Measurements from ENCODE around the gene PDGFB. TPM values are rescaled to one million over a fixed set of nuclear protein-coding genes. Genes with fewer than 3 reads are reported as not detected.
A peak's percentile ranks its signal among the peaks of the same experiment; 100 is the strongest.
"Not testable (repeated sequence)": the region's sequence is repeated elsewhere in the genome, so short reads cannot be mapped to it uniquely, and the experiment has no call there.

The PDGFB gene
- total RNA-seq, 2 donors from 2014 or later = 7.5 to 8.1 TPM

DNA sequence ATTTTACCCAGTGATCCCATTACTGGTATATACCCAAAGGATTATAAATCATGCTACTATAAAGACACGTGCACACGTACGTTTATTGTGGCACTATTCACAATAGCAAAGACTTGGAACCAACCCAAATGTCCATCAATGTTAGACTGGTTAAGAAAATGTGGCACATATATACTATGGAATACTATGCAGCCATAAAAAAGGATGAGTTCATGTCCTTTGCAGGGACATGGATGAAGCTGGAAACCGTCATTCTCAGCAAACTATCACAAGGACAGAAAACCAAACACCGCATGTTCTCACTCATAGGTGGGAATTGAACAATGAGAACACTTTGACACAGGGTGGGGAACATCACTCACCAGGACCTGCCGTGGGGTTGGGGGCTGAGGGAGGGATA, 26.4 kb downstream of the PDGFB start:
- DNase-seq (ENCODE audit: low spot score); intact Hi-C loops (cut with DNase I): not testable (repeated sequence)

GRCh38 chr22:39216143-39216490, 28.7 kb downstream of the PDGFB start:
- peak; percentile 52 for DNase-seq (ENCODE audit: low spot score)
- intact Hi-C loops (cut with DNase I) = no loop called here

- peak; percentile 45 for DNase-seq (ENCODE audit: low spot score)
- intact Hi-C loops (cut with DNase I) = no loop called here
Measured at GRCh38 chr22:39215426-39216142, 29.2 kb downstream of the PDGFB start.

- DNase-seq (ENCODE audit: low spot score) = no peak
- intact Hi-C loops (cut with DNase I) = no loop called here
Measured at GRCh38 chr22:39215070-39215396, 29.7 kb downstream of the PDGFB start.

GRCh38 chr22:39214383-39215069, 30.3 kb downstream of the PDGFB start:
- DNase-seq (ENCODE audit: low spot score) = peak; percentile 36
- intact Hi-C loops (cut with DNase I) = no loop called here

- no peak for DNase-seq (ENCODE audit: low spot score)
- intact Hi-C loops (cut with DNase I) = no loop called here
Measured at GRCh38 chr22:39214006-39214382, 30.8 kb downstream of the PDGFB start.

DNA sequence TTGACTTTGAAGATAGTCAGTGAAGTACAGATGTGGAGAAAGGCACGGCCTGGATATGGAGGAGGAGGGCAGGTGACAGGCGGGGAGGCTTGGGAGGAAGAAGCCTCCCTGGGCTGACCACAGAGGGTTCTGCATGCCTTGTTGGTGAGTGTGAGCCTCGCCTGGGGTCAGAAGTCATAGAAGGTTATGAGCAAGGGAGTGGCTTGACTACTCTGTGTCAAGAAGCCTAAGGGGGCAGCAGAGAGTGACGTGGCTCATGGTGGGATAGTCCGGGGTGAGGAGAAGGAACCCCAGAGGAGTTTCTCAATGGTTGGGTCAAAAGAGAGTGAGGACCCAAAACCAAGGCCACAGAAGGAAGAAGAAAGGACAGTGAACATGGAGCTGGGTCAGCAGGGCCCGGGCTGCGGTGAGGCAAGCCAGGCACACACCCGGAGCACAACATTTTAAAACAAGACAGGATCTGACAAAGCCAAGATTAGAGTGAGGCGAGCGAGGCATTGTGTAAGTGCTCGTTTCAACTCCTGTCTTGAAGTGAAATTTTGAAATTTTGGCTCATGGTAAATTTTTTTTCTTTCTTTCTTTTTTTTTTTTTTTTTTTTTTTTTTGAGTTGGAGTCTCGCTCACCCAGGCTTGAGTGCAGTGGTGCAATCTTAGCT, 31.9 kb downstream of the PDGFB start:
- DNase-seq (ENCODE audit: low spot score) = no peak
- intact Hi-C loops (cut with DNase I) = no loop called here

DNA sequence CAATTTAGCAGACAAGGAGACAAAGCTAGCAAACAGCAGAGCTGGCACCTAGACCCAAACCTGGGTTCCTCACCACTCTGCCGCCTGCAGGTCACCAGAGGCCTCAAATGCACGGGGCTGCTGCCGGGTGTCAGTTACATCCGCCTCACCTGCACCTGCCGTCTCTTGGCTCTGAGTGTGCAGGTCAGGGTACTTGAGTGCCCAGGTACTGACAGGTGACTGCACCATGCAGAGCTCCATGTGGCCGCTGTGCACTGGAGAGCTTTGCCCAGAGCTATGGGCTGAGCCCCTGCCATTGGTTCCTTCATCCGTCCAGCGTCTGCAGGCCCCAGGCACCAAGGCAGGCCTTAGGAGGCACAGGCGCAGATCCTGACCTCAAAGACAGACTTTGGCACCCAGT, 35.0 kb downstream of the PDGFB start:
- intact Hi-C loops (cut with DNase I) = no loop called here
- DNase-seq (ENCODE audit: low spot score) = peak; percentile 58

GRCh38 chr22:39208013-39208680, 36.6 kb downstream of the PDGFB start:
- DNase-seq (ENCODE audit: low spot score) = peak; percentile 48
- intact Hi-C loops (cut with DNase I) = no loop called here

GRCh38 chr22:39207141-39208012, 37.4 kb downstream of the PDGFB start:
- intact Hi-C loops (cut with DNase I) = no loop called here
- DNase-seq (ENCODE audit: low spot score) = peak; percentile 38

DNA sequence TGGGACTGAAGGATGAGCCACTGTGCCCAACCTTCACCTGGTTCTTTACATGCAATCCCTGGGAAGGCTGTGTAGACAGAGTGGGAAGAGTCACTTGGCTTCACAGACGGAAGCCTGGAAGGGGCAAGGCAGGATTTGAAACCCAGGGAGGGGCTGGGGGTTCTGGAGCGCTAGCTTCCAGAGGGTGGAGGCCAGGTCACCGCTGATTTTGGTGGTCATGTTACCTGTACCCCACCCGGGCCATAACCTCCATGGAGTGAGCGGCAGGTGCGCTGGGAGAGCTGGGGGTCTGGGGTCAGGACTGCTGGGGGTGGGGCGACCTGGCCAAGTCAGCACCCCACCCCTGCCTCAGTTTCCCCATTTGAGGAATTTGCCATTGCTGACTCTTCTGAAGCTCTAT, 38.3 kb downstream of the PDGFB start:
- peak; percentile 66 for DNase-seq (ENCODE audit: low spot score)
- intact Hi-C loops (cut with DNase I) = no loop called here

GRCh38 chr22:39205344-39206021, 39.3 kb downstream of the PDGFB start:
- DNase-seq (ENCODE audit: low spot score) = peak; percentile 53

DNA sequence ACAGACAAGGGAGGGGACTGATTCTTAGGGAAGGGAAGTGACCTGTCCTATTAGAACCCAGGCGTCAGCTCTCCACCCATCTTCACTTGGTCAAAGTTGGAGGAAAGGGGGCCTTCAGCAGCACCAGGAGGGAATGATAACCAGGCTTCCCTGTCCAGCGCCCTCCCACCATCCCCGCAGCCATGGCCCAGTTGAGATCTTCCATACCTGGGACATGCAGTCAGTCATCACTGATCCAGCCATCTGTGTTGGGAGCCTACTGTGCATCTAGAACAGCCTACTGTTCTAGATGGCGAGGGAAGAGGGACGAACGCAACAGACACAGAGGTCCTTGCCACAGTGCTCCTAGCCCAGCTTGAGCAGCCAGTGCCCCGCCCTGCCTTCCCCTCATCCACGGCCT, 40.6 kb downstream of the PDGFB start:
- DNase-seq (ENCODE audit: low spot score) = peak; percentile 58
- intact Hi-C loops (cut with DNase I) = no loop called here

More at GRCh38 chr22:39205344-39206021, 39.3 kb downstream of the PDGFB start:
- intact Hi-C loops (cut with DNase I) = no loop called here

DNA sequence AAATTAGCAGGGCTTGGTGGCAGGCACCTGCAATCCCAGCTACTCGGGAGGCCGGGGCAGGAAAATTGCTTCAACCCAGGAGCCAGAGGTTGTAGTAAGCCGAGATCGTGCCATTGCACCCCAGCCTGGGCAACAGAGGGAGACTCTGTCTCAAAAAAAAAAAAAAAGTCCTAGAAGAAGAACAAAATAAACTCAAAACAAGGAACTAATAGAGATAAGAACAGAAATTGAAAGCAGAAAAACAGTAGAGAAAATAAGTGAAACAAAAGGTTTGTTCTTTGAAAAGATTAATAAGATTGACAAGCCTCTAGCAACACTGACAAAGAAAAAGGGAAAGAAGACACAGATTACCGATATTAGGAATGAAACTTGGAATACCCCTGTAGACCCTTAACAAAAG, 47.2 kb downstream of the PDGFB start:
- DNase-seq (ENCODE audit: low spot score) = no peak
- intact Hi-C loops (cut with DNase I) = no loop called here

GRCh38 chr22:39194098-39194497, 50.7 kb downstream of the PDGFB start:
- DNase-seq (ENCODE audit: low spot score) = no peak
- intact Hi-C loops (cut with DNase I) = no loop called here

DNA sequence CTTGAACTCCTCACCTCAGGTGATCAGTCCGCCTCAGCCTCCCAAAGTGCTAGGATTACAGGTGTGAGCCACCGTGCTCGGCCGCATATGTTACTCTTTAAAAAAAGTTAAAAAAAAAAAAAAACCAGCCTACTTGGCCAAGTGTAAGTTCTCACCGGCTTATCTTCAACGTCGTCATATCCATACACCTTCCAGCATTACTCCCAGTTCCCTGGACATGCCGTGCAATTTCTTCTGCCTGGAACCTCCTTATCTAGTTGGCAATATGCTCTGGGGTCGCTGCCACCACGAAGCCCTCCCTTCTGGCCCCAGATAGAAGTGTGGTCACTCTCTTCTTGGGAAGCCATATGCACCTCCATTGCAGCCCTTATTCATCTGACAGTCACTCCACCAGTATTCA, 56.0 kb downstream of the PDGFB start:
- peak; percentile 4 for DNase-seq (ENCODE audit: low spot score)
- intact Hi-C loops (cut with DNase I) = no loop called here

DNA sequence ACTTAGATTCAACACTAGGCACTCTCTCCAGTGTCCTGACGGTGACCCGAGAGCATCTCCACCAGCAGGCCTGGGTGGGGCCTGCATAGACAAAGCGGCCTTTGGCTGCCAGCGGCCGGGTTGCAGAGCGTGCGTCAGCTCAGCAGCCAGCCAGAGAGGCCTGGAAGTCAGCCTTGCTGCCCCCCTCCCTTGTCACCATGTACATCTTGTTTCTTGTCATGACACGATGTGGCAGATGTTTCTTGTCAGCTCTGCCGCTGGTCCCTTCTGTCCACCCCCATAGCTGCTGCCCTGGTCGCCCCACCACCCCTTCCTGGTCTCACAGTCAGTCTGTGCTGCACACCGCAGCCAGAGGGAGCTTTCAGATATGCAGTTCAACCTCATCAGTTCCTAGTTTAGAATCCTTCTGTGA, 59.2 kb downstream of the PDGFB start:
- intact Hi-C loops (cut with DNase I) = no loop called here
- DNase-seq (ENCODE audit: low spot score) = peak; percentile 92
